ENCODE data around the gene FTL.

The FTL gene

GRCh38 chr19:48966541-48967345 lies 1.6 kb downstream of the FTL start:
- DNase-seq (ENCODE audit: low spot score), result peak; percentile 31

GRCh38 chr19:48967346-48968178 lies 2.5 kb downstream of the FTL start:
- DNase-seq (ENCODE audit: low spot score), result peak; percentile 72

GRCh38 chr19:48968179-48968661 lies 3.1 kb downstream of the FTL start:
- DNase-seq (ENCODE audit: low spot score), result peak; percentile 24

- DNase-seq (ENCODE audit: low spot score), result no peak
Measured at GRCh38 chr19:48968813-48969218, 3.7 kb downstream of the FTL start.

- DNase-seq (ENCODE audit: low spot score), result peak; percentile 88
Measured at GRCh38 chr19:48969276-48970138, 4.4 kb downstream of the FTL start.

GRCh38 chr19:48970139-48970766 lies 5.1 kb downstream of the FTL start:
- peak; percentile 59 for DNase-seq (ENCODE audit: low spot score)

- DNase-seq (ENCODE audit: low spot score), result peak; percentile 92
Measured at GRCh38 chr19:48970923-48971395, 5.8 kb downstream of the FTL start.

GRCh38 chr19:48975947-48976847 lies 11.1 kb downstream of the FTL start:
- peak; percentile 76 for DNase-seq (ENCODE audit: low spot score)

GRCh38 chr19:48977061-48977460 lies 12.0 kb downstream of the FTL start:
- no peak for DNase-seq (ENCODE audit: low spot score)

- no peak for DNase-seq (ENCODE audit: low spot score)
Measured at GRCh38 chr19:48982280-48982679, 17.2 kb downstream of the FTL start.

- no peak for DNase-seq (ENCODE audit: low spot score)
Measured at GRCh38 chr19:48985711-48986110, 20.6 kb downstream of the FTL start.

GRCh38 chr19:48986211-48986610 lies 21.1 kb downstream of the FTL start:
- no peak for DNase-seq (ENCODE audit: low spot score)

GRCh38 chr19:48987323-48987722 lies 22.2 kb downstream of the FTL start:
- no peak for DNase-seq (ENCODE audit: low spot score)

- DNase-seq (ENCODE audit: low spot score), result no peak
Measured at GRCh38 chr19:48988286-48988685, 23.2 kb downstream of the FTL start.

- DNase-seq (ENCODE audit: low spot score), result no peak
Measured at GRCh38 chr19:48988860-48989259, 23.8 kb downstream of the FTL start.

GRCh38 chr19:48989701-48990291 lies 24.7 kb downstream of the FTL start:
- DNase-seq (ENCODE audit: low spot score), result peak; percentile 20

- DNase-seq (ENCODE audit: low spot score), result no peak
Measured at GRCh38 chr19:48990400-48990799, 25.3 kb downstream of the FTL start.

- DNase-seq (ENCODE audit: low spot score), result no peak
Measured at GRCh38 chr19:48991011-48991609, 26.0 kb downstream of the FTL start.

- DNase-seq (ENCODE audit: low spot score), result peak; percentile 69
Measured at GRCh38 chr19:48991873-48992580, 26.9 kb downstream of the FTL start.
